IPS-NIHi11 (cell line): ENCODE data around the gene CD300LD.

Experiments
- DNase-seq: peaks from one replicate; pipeline ENCODE4 v3.0.0; 2012; ENCODE audit warnings: mixed read lengths, low spot score

CD300LD gene

DNA sequence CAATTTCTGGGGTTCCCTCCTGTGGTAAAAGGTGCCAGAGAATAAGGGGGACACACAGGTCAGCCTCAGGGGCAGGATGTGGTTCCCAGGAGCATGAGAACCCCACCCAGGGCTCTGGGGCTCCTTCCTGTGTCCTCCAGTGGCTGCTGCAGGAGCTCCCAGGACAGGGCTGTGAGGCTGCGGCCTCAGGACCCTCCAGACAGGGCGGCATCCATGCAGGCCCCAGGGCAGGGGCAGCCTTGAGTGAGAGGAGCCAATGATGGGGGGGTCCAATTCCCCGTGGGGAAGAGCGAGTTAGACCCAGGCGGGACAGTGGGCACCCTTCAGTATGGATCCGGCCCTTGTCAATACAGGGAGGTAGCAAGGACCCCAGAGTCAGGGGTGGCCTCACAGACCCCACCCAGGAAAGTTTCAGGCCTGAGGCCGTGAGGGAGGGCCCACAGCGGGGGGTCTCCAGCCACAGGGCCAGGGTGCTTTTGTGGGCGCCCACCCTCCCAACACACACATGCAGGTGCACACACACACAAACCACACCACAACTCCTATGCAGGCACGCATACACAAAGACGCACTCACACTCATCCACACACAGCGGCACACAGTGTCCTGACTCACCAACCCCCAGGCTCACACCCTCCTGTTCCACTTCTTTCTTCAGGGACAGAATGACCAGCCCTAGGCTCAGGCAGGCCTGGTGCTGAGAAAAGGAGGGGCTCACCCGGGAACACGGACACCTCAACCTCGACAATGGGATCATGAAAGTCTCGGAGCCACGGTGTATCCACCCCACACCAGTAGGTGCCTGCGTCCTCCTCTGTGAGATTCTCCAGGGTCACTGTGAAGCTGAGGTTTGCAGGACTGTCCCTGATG lies 48.0 kb downstream of the CD300LD start:
- DNase-seq, result no peak

DNA sequence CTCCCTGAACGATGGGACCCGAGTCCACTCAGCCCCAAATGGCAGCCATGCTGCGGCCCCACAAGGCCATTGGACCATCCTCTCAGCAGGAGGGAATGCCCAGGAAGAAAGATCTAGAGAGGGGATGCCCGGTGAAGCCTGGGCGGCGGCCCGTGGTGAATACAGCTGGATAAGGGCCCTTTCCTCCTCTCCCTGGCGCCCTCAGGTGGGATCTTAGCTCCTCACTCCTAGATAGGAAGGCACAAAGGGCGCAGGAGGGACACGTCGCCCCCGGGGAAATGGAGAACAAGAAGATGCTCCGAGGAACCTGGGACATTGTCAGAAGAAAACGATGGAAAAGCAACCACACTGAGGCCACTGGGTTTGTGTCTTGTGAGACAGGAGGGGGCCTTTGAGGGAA lies 48.7 kb downstream of the CD300LD start:
- peak; percentile 65 for DNase-seq

DNA sequence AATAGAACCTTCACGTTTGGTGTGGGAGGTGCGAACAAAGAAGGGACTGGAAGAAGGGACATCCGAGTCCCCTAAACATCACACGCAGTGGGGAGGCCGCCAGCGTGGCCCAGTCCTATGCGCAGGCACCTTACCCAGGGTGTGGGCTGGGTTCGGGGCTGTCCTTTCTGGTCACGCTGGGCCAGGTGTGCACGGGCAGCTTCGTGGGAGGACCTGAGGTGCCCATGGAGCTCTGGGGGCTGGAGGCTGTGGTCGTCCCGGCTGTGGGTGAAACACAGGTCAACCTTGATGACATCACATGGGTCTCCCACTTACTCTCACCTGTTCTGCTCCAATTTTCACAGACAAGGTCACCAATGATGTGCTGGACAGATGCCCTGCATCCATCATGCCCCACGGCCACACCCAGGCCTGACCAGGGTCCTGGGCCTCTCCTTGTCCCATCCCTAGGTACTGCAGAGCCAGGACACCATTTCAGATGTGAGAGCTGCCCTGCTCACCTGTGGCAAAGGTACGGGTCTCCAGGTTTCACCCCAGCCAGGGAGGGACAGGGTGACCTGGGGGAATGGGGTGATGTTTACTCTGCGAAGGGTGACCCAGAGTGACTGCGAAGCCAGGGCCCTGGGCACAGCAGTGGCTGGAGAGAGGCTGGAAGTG lies 49.2 kb downstream of the CD300LD start:
- DNase-seq, result no peak

DNA sequence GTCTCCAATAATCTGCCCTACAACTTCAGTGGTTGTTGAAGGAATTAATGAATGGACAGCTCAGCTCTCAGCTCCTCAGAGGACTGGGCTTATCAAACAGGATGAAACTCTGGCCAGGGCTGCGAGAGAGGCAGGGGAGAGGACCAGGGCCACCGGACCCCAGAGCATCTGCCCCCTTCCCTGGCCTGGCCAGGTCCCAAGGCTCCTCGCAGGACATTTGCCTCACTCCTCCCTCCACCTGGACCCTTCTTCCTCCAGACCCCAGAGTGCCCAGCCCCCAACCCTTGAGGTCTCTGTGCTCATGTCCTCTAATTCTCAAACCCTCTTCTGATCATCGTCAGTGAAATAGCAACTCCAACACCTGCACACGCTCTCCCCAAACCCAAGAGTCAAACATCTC lies 49.9 kb downstream of the CD300LD start:
- no peak for DNase-seq

DNA sequence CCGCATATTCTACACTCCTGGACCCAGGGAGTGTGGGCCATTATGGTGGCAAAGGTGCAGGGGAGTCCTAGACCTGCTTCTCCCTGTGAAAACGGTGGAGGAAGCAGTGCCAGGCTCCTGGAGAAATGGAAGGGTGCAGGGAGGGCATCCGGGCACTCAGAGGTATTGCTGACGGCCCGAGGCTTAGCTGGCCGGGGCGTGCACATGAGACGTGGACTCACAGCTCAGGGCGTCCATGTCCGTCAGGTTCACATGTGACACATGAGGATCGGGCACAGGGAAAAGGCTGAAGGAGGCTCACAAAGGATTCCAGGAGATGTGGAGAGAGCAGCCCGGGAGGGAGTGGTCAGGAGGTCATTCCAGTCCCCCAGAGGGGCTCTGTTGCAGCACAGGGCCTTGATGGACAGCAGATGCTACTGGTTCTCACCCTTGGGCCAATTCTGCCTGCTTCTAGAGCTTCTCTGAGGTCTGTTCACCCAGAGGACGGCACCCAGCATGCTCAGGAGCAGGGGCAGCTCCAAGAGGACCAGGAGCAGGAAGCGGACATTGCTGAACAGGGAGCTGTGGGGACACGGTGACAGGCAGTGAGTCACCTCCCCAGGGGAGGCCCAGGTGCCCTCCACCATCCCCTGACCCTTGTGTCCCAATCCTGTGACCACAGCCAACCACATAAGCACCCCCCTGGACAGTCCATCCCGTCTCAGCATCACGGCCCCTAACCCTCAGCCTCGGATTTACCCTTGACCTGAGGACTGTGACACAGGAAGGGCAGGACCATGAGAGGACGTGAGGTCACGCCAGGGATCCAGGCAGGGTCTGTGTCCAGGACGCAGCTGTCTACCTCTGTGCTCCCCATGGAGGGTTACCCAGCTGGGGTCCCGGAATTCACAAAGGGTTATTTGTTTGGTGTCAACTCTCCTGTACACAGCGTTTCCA lies 50.6 kb downstream of the CD300LD start:
- no peak for DNase-seq

DNA sequence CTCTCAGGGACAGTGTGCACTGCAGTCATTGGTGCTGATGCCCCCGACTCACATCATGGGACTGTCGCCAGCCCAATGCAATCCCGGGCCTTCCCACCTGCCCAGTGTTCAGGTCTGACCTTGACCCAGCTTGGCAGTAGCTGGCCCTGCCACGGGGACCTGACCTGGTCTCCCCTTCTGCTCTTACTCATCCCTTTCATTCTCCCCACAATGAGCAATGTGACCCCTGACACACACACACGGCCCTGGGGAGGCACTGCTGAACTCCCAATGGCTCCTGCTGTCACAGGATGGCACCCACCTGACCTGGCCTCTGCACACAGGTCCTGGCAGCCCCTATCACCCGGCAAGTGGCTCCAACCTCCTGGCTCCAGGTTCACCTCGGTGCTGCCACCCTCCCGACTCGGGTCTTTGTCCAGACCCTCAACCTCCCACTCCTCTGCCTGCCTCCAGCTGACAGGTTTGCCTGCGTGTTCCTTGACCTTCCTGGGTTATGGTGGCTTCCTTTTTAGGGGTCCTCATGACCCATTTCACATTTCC lies 52.7 kb downstream of the CD300LD start:
- no peak for DNase-seq

DNA sequence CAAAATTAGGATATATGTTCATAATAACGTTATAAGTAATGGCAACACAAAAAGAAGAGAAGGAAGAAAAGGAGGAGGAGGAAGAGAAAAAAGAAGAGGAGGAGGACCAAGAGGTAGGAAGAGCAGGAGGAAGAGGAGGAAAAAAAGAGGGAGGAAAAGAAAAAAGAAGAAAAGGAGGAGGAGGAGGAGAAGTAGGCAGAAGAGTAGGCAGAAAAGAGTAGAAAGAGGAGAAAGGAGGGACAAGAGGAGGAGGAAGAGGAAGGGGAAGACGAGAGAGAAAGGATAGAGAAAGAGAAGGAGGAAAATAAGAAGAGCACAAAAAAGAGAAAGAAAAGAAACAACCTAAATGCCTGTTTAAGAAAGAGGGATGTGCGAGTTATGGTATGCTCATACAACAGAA lies 55.2 kb downstream of the CD300LD start:
- no peak for DNase-seq

DNA sequence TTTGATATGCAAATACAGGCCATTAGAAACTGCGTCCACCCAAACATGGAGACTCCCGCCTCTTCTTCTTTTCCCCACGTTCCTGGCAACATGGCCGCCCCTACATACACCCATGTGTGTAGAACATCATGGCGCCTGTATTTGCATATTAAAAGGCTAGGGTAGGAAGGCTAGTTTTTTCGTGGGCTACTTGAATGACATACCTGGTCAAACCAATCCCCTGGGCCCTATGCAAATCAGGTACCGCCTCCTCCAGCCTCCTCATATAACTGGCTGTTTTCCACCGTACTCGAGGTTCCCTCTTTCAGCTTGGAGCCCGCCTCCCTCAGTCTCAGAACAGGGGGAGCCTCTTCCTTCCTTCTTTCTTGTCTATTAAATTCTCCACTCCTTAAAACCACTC lies 60.0 kb downstream of the CD300LD start:
- peak; percentile 50 for DNase-seq

DNA sequence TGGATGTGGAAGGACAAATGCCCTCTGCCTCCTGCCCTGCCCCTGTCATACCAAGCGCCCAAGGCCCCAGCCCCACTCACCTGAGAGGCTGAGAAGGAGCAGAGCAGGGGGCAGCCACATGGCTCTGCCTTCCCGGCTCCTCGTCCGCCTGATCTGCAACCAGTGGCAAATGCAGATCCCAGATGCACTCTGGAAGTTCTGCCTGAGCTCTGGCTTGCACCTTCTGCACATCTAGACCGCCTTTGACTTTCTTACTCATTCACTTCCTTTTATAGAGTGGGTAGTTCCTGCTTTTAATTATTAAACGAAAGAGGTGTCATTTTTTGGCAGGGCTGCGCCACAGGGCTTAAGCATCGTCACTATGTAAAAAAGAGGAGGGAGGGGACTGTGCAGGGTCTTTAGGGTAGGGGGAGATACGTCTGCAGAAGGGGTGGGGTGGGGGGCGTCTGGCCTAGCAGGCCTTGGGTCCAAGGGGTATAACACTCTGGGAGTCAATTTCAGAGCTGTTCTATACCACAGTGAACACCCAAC lies 60.8 kb downstream of the CD300LD start, which contains the start of gene CD300LB:
CD300LB (minus strand) TSS at position 245 of the 531 bp plus-strand sequence; CDS start at position 120, 125 bp downstream.
- DNase-seq, result no peak

DNA sequence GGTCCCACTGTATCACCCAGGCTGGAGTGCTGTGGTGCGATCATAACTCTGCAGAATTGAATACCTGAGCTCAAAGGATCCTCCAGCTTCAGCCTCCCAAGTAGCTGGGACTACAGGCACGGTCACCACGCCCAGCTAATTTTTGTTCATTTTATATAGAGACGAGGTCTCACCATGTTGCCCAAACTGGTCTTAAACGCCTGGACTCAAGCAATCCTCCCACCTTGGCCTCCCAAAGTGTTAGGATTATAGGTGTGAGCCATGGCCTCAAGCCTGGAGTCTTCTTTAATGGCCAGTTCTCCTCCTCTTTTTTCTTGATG lies 61.3 kb downstream of the CD300LD start:
- DNase-seq, result no peak
